Mucosa of gallbladder (tissue), 1 donor: ENCODE data around the gene EVI5. TPM values are rescaled to one million over a fixed set of nuclear protein-coding genes. Genes with fewer than 3 reads are reported as not detected.

Experiments used
- DNase-seq: peaks from one replicate; pipeline ENCODE4 v3.0.0-alpha.2; 2020; ENCODE audit warnings: low spot score
- total RNA-seq: library from RNA; stranded (reverse); gene quantifications from one replicate; pipeline ENCODE4 v1.2.1, GENCODE V29; 2021
- donor health status: DM: no; HTN: no; CAD: no.

EVI5 gene
- total RNA-seq, 1 donor from 2014 or later, result 39.2 TPM

GRCh38 chr1:92516574-92516973, 268.3 kb downstream of the EVI5 start:
- no peak for DNase-seq

DNA sequence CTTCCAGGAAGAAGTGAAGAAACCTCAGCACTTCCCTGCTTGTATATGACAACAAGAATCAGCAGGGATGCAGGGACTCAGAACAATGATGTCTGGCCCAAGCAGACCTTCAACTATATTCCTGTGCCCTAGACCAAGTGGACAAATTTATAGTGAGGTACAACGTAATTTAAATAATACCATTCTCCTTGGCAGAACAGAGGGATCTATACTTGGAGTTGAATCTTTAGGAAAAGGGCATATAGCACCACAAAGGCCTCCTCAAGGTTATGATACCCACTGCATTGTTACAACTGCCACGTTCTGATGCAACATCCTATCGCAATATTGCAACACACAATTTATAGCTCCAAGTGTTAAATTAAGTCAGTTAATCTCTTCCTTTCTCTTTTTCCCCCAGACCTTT, 269.1 kb downstream of the EVI5 start:
- no peak for DNase-seq

- DNase-seq, result no peak
Measured at GRCh38 chr1:92511541-92511940, 273.4 kb downstream of the EVI5 start.

- DNase-seq, result no peak
Measured at GRCh38 chr1:92509619-92510018, 275.3 kb downstream of the EVI5 start.

- no peak for DNase-seq
Measured at GRCh38 chr1:92505015-92505692, 279.8 kb downstream of the EVI5 start.

DNA sequence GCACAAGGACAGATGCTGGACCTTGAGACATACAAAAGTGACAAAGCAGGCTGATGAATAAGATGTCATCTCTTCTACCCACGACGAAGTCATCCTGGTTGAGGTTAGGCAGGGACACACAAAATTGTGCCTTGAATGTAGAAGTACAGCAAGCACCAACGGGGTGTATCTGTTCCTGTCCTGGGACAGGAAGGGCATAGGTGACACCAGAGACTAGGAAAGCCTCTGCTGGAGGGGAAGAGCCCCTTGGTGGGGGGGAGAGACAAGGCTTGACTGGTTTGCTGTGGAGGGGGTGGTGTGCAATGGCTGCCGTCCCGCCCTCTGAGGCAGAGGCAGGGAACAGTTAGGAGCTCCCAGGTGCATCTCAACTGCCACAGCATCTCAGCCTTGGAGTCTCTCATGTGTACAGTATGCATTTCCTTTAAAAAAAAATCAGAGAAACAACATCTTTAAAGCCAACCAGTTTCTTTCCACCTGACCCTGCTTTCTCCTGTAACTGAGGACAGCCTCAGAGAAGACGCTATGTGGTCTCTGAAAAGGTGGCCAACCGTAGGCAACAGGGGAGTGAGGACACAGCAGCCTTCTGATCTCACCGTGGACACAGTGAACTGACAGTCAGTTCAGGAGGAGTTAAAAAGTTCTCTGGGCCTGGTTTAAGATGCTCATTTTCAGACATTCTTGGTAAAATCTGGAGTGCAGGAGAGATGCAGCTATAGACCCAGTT, 280.5 kb downstream of the EVI5 start:
- DNase-seq, result no peak

GRCh38 chr1:92503926-92504285, 281.0 kb downstream of the EVI5 start:
- no peak for DNase-seq

- no peak for DNase-seq
Measured at GRCh38 chr1:92503043-92503925, 281.6 kb downstream of the EVI5 start.

GRCh38 chr1:92502247-92502646, 282.7 kb downstream of the EVI5 start:
- DNase-seq, result no peak

- no peak for DNase-seq
Measured at GRCh38 chr1:92500552-92500951, 284.4 kb downstream of the EVI5 start.

GRCh38 chr1:92495392-92496063, 289.4 kb downstream of the EVI5 start:
- no peak for DNase-seq

DNA sequence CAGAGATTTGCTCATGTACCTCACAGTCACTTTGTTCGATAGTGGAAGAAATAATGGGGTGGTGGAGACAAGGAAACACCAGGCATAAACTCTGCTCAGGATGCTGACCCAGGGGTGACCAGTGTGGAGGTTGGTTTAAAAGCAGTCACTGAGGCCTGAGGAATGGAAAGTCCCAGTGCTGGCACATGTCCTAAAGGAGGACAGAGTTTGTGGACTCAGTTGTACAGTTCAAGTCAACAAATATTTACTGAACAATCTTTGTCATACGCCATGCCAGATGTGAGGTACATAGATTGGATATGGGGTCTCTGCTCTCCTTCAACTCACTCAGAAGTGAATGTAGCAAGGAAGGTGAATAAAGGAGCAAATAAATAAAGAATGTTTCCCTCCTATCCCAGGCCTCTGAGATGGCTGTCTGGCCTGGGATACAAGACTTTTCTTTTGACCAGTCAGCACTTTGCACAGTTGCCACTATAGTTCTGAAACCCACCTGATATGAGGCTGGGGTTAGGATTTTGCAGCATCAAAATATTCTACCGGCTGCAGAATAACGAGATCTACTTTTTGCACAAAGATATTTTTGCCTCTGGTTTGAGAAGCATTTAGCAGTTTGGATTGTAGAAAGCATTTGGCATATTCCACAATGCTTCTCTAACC, 290.3 kb downstream of the EVI5 start:
- DNase-seq, result no peak

- no peak for DNase-seq
Measured at GRCh38 chr1:92493139-92493538, 291.8 kb downstream of the EVI5 start.

- no peak for DNase-seq
Measured at GRCh38 chr1:92488832-92489231, 296.1 kb downstream of the EVI5 start.

- DNase-seq, result no peak
Measured at GRCh38 chr1:92488416-92488815, 296.5 kb downstream of the EVI5 start.

GRCh38 chr1:92487078-92487605, 297.8 kb downstream of the EVI5 start:
- no peak for DNase-seq

- DNase-seq, result no peak
Measured at GRCh38 chr1:92486251-92487077, 298.4 kb downstream of the EVI5 start, which contains the start of gene GFI1. GFI1 (minus strand) TSS chr1:92486925; CDS start chr1:92483487, 3,438 bp downstream.

DNA sequence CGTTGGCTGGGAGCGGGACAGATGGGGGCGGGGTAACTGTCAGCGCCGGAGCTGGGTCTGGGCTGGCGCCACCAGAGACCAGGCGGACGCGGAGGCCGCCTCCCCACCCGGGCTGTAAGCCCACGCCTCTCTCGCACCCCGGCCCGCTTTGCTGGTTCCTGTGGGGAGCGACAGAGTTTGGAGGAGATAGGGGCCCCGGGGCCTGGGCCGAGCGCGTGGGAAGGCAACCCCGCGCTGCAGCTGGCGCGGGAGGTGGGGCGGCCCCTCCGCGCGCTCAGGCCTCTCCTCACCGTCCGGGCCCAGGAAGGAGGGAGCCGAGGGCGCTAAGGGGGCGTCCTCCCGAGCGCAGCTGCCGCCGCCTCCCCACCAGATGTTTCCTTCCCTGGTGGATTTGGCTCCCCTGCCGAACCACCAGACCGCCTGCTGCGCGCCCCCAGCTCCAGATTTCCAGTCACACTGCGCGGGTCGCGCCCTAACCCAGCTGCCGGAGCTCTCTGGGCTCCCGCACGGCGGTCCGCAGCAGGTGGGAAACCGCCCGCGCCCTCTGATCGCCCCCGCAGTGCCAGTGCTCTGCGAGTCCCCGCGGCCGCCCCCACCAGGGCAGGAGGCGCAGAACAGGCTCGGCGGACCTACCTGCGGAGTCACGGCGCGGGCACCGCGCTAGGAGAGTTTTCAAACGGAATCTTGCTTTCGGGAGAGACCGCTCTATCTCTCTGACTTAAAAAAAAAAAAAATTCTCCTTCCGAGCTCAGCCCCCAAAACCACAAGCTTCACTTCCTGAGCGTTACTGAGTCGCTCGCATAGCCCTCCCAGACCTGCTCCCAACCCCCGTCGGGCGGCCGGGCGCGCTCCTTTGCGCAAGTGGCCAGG, 299.3 kb downstream of the EVI5 start:
- peak; percentile 27 for DNase-seq
